ENCODE data around the gene TMEM213. TPM values are rescaled to one million over a fixed set of nuclear protein-coding genes. Genes with fewer than 3 reads are reported as not detected.
A peak's percentile ranks its signal among the peaks of the same experiment; 100 is the strongest.
"Not testable (repeated sequence)": the region's sequence is repeated elsewhere in the genome, so short reads cannot be mapped to it uniquely, and the experiment has no call there.

The TMEM213 gene
- not detected for polyA plus RNA-seq (2013, experiment 1 of 2; ENCODE audit: insufficient read length)
- polyA plus RNA-seq (2013, experiment 2 of 2; ENCODE audit: insufficient read length): not detected

DNA sequence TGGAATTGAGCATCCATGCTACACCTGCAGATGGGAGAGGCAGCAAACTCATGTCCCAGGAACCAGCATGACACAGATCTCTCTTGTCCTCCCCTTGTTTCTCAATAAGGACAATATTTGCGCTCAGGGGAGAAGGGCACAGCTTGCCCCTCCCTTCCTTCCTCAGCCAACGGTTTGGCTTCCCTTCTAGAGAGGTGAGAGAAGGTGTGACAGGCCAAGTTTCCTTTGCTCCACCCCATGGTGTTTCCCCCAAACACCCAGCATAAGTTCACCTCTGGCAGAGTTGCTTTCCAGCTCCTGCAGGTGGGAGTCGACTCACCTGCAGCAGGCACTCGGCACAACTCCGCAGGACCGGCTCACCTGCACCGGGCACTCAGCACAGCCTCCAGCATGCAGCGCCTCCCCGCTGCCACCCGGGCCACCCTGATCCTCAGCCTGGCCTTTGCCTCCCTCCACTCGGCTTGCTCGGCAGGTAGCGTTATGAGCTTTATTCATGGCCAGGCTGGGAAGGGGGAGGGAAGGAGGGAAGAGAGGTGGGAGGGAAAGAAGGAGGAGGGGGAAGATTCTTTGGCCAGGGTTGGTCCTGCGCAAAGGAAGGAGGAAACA is at the start of gene TMEM213, which contains the start of gene ATP6V0A4:
TMEM213 (plus strand) TSS at position 280 of the 606 bp plus-strand sequence; CDS start at position 391, 111 bp downstream.
ATP6V0A4 (minus strand) TSS at position 482 of the 606 bp plus-strand sequence. CDS start 26,949 bp downstream, outside the sequence.
- DNase-seq: no peak

- no peak for DNase-seq
Observed at GRCh38 chr7:138748666-138749065, 49.1 kb upstream of the TMEM213 start.

- DNase-seq: no peak
Observed at GRCh38 chr7:138749960-138750359, 47.8 kb upstream of the TMEM213 start.

DNA sequence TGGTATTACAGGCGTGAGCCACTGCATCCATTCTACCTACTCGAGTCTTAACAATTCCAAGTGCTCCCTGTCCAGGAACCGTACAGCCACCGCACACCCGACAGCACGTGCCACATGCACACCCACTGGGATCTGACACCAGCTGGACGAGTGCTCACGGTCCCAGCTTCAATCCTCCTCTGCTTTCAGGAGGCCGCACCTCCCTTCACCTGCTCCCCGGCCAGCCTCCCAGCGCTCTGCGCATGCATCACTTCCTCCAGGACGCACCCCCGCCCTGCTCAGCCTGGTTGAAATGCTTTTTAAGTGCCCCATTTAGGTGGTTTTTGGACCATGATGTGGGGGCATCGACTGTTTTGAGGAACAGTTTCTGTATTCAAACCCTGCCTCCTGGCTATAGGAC is 47.3 kb upstream of the TMEM213 start:
- DNase-seq: no peak

DNA sequence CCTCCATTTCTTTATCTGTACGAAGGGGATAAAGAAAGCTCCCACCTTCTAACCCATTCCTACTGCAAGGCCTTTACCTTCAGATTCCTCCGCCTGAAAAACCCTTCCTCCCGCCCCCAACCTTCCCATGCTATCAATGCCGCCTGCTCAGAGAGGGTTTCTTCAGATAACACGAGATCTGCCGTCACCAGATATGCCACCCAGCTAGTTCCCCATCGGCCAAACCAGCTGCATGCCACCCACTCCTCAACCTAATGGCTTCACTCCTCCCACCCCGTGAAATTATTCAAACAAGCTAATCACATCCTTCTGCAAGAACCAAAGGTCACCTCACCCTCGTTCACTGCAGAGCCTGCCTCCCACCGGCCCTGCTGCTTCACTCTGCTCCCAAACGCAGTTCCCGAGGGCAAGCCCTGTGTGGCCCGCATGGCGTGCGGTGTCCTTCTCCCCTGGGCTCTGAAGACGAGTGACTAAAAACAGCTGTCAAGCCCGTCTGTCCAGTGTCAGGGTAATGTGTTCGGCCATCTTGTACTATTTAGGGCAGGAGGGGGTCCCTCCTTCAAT is 46.8 kb upstream of the TMEM213 start:
- no peak for DNase-seq

GRCh38 chr7:138752518-138753149 is 45.2 kb upstream of the TMEM213 start:
- DNase-seq: no peak

DNA sequence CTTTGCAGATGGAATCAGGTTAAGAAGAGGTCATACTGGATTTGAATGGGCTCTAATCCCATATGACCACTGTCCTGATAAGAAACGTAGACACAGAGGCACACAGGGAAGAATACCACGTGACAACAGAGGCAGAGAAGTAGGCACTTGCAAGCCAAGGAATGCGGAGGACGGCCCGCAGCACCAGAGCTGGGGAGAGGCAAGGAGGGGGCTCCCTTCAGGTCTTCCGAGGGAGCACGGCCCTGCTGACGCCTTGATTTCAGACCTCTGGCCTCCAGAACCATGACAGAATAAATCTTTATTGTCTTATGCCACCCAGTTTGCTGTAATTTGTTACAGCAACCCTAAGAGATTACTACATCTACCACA is 44.7 kb upstream of the TMEM213 start:
- no peak for DNase-seq

DNA sequence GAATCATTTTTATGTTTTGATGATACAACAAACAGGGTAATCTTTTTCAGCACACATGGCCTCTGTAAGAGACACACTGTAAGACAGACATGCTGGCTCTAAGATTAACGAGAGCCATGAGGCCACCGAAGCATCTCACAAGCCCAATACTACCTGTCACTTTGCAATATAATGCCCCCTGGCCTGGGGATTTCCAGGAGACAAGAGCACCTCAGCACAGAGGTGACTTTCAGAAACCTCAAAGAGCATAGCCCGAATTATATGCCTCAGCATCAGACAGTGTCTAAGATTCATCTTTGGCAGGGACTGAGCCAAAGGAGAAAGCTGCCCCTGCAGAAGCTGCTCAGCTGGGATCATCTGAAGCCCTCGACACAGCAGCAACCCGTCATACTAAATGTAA is 44.2 kb upstream of the TMEM213 start:
- DNase-seq: no peak

GRCh38 chr7:138755331-138755747 is 42.5 kb upstream of the TMEM213 start:
- DNase-seq: no peak

GRCh38 chr7:138755842-138756590 is 41.8 kb upstream of the TMEM213 start:
- no peak for DNase-seq

DNA sequence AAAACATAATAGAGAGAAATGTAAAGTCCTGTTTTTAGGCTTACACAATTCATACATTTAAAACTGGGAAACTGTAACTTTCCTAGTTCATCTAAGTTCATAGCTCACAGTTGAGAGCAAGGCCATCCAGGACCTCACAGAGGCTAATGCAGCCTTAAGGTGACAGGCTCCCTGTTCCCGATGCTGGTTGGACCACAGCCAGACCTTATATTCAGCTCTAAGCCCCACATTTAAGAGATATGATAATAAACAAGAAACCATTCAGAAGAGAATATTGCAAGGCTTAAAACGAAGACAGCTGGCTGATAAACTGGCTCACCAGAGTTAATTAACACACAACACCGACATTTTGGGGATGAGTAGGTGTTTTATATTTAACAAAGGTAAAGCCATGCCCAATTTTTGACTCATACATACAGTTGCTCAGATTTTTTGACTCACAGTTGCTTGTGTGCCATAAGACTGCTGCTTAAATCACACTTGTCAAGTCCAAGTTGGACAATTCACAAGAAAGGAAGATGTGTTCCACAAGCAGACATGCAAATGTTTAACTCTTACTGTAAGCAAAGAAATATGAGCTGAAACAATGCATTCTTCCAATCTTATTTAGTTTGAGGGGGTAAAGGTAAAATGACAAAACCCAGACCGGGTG is 41.1 kb upstream of the TMEM213 start:
- no peak for DNase-seq

GRCh38 chr7:138768241-138768640 is 29.6 kb upstream of the TMEM213 start:
- no peak for DNase-seq

- no peak for DNase-seq
Observed at GRCh38 chr7:138770904-138771303, 26.9 kb upstream of the TMEM213 start.

GRCh38 chr7:138773176-138773575 is 24.6 kb upstream of the TMEM213 start:
- no peak for DNase-seq

DNA sequence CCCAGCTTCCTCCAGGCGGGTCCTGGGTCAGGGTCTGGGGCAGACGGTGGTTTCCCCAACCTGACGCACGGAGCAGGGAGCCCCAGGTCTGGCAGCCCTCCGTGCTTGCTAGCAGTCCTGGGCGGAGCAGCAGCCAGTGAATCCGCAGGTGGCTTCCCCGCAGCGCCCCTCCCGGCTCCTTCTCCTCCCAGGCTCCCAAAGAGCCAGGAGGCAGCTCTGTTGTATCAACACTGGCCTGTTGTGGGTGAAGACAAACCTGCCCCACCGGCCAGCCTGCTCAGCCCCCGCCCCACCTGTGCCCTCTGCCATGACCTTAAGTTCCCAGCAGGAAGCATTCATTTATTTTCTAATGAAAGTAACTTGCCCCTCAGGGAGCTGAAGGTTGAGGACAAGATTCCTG is 24.0 kb upstream of the TMEM213 start:
- no peak for DNase-seq

DNA sequence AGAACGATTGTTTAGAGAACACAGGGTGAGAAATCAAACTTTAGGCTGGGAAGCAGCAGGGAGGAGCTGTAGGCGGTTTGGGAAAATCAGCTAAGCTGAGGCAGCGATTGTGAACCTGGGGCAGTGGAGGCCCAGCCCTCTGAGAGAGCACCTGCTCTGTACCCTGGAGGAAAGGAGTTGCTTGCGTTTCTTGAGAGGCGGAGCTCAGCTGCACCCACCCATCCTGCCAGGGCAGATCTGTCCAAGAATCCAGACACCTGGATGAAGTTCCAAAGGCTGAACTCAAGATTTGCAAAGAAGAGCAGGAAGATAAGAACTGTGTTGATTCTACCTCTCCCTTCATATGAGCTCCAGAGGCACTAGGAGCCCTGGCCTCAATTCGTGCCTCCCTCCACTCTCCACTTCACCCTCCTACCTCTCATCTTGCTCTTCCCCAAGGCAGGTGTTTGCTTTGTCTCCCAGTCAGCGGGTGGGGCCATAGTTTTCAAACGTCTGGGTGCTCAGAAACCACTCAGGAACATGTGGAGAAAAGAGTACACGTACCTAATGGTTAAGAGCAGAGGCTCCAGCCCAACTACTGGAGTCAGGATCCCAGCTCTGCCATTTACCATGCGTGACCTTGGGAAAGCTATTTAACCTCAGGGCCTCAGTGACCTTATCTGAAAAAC is 21.5 kb upstream of the TMEM213 start:
- DNase-seq: no peak

GRCh38 chr7:138781004-138781403 is 16.8 kb upstream of the TMEM213 start:
- DNase-seq: no peak

DNA sequence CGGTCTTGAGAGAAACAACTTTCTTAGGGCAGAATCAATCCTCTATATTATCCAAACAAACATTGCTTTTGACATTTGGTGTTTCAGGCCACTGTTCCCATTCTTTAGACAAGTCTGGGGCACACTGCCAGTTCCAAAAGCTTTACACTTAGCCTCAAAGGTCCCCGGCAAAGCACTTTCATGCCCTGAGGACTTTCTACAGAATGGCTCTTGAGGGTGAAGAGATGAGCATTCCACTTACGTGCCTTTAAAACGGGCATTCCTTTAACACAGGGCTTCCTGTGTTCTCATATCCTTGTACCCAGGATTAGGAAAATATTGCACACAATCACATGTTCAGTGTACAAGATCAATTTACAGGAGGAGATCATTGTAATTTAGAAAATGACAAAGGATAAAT is 13.1 kb upstream of the TMEM213 start:
- DNase-seq: no peak

GRCh38 chr7:138785587-138786437 is 12.0 kb upstream of the TMEM213 start:
- peak; percentile 5 for DNase-seq

DNA sequence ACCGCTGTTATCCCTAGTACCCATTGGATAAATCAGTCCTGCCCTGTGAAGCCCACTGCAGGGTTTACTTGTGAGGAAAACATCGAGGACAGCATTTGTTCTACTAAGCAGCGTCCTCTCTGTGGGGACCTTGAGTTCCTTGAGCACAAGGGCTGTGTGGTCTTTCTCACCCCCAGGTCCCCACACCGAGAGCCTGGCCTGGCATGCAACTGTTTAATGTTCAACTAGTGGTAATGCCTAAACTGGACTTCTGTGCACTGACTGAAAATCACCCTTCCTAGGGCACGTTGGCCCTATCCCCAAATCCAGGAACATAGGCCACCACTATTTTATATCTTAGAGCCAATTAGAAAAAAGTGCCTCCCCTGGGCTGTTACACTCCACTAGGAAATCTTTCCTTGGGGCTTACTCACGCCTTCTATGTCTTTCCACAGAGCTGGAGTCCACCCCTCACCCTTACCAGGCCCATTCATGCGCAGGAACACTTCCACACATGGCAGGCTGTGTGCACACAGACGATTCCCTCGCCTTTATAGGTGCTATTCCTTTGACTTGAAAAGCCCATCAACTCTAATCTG is 1.7 kb upstream of the TMEM213 start:
- no peak for DNase-seq

- not testable (repeated sequence) for DNase-seq
Observed at GRCh38 chr7:138797046-138797445, 748 bp upstream of the TMEM213 start.

All from fibroblast of skin of back (primary cell).